Endothelial cell of hepatic sinusoid (primary cell): ENCODE results near the gene LRP5.

Experiments
- in situ Hi-C: cut with HindIII; loops from 2 replicates; pipeline ENCODE4 v1.10.0; 2017; ENCODE audit warnings: low sequenced_read_pairs

LRP5 gene

GRCh38 chr11:68481579-68482240, 169.3 kb downstream of the LRP5 start:
- in situ Hi-C loops = no loop called here

- in situ Hi-C loops = no loop called here
Observed at GRCh38 chr11:68488623-68489022, 176.2 kb downstream of the LRP5 start.

GRCh38 chr11:68495220-68495729, 182.9 kb downstream of the LRP5 start:
- in situ Hi-C loops = no loop called here

GRCh38 chr11:68495872-68496271, 183.5 kb downstream of the LRP5 start:
- in situ Hi-C loops = no loop called here

- in situ Hi-C loops = no loop called here
Observed at GRCh38 chr11:68497761-68498160, 185.4 kb downstream of the LRP5 start.

GRCh38 chr11:68498321-68498720, 185.9 kb downstream of the LRP5 start:
- in situ Hi-C loops = no loop called here
